ENCODE measurements around the gene ETFBKMT.
"Not testable (repeated sequence)": the region's sequence is repeated elsewhere in the genome, so short reads cannot be mapped to it uniquely, and the experiment has no call there.

Gene ETFBKMT

DNA sequence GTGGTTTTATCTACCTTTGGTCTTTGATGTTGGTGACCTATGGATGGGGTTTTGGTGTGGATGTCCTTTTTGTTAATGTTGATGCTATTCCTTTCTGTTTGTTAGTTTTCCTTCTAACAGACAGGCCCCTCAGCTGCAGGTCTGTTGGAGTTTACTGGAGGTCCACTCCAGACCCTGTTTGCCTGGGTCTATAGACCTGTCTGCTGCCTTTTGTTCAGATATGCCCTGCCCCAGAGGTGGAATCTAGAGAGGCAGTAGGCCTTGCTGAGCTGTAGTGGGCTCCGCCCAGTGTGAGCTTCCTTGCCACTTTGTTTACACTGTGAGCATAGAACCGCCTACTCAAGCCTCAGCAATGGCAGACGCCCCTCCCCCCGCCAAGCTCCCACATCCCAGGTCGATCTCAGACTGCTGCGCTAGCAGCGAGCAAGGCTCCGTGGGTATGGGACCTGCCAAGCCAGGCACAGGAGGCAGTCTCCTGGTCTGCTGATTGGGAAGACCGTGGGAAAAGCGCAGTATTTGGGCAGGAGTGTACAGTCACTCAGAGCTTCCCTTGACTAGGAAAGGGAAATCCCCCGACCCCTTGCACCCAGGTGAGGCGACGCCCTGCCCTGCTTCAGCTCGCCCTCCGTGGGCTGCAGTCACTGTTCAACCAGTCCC is 59.2 kb downstream of the ETFBKMT start:
- DNase-seq (ENCODE audit: low spot score): not testable (repeated sequence)

DNA sequence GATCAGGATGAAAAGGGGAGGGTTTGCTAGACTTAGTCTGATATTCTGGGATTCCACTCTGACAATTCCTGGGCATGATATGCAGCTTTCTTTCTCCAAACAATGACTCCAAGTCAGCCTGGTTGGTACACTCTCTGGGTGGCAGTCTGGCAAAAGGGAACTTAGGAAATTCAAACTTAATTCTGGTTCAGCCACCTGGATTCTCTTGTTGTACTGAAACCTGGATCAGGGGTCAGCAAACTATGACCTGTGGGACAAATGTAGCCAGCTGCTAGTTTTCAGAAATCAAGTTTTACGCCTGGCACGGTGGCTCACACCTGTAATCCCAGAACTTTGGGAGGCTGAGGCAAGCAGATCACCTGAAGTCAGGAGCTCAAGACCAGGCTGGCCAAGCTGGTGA is 63.1 kb downstream of the ETFBKMT start:
- no peak for DNase-seq (ENCODE audit: low spot score)
